GM18867 (cell line): Measurements from ENCODE around the gene NEMF.
"Not testable (repeated sequence)": the region's sequence is repeated elsewhere in the genome, so short reads cannot be mapped to it uniquely, and the experiment has no call there.

Source experiments
- ATAC-seq: cut with Tn5 transposase; IDR thresholded peaks from one replicate; pipeline ENCODE4 v1.9.1; 2021; ENCODE audit warnings: mild to moderate bottlenecking, moderate library complexity; ENCODE audit not compliant: unreplicated experiment

Gene NEMF

DNA sequence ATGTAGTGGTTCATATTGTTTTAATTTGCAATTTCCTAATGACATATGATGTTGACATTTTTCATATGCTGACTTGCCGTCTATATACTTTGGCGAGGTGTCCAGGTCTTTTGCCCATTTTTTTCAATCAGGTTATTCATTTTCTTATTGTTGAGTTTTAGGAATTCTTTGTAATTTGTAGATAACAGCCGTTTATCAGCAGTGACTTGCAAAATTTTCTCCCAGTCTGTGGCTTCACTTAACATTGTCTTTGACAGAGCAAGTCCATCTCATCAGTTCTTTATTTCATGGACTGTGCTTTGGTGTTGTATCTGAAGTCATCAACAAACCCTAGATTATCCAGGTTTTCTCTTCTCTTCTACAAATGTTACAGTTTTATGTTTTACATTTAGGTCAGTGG lies 97.2 kb downstream of the NEMF start:
- no peak for ATAC-seq

DNA sequence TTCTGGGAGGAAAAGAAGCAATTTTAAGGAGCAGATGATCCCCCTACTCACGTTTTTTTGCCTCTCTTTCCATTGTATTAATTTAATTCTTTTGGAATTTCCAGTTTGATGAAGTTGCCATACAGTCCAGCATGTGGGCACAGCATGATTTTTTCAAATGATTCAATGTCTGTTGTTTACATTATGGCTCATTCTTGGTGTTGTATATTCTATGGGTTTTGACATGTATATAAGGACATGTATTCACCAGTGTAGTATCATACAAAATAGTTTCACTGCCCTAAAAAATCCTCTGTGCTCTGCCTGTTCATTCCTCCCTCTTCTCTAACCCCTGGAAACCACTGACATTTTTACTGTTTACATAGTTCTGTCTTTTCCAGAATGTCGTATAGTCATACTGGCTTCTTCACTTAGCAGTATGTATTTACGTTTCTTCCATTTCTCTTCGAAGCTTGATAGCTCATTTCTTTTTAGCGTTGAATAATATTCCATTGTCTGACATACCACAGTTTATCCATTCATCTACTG lies 98.0 kb downstream of the NEMF start:
- ATAC-seq, result no peak

DNA sequence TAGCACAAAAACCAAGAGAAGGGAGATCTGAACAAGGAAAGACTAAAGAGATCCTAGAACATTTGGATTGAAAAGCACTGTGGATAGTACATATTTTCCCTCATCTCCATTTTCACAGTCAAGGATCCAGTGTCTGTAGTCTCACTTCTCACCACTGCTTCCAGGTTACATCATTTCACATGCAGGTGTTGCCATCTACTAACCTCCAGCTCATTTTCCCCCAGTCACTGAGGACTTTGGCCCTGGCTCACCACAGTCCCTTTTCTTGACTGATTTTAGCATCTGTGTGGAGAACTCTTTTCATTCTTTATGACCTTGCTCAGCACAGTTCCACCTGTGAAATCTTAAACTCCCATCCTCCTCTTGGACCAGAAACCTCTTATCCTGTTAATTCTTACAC lies 106.1 kb downstream of the NEMF start:
- ATAC-seq, result not testable (repeated sequence)

DNA sequence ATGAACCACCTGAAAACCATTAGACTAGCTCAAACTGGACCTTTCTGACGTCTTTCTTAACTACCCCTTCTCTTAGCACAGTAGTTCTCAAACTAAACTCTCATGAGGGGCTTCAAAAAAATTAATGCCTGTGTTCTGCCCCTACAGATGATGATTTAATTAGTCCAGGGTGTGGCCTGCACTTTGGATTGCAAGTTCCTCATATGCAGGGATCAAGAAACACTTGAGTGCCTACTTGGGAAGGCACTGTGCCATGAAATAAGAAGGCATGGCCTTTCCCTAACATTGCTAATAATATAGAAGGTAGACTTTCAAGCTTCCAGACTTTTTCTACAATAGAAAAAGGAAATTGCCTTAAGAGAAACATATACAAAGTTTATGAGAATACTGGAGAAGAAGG lies 107.4 kb downstream of the NEMF start:
- ATAC-seq, result no peak

DNA sequence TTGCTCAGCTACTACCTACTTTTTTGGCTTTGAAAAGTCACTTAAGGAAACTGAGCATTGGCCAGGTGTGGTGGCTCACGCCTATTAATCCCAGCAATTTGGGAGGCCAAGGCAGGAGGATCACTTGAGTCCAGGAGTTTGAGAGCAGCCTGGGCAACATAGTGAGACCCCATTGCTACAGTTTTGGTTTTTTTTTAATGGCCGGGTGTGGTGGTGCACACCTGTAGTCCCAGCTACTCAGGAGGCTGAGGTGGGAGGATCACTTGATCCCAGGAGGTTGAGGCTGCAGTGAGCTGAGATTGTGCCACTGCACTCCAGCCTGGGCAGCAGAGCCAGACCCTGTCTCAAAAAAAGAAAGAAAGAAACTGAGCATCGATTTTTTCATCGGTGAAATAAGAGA lies 116.9 kb downstream of the NEMF start:
- ATAC-seq, result not testable (repeated sequence)

DNA sequence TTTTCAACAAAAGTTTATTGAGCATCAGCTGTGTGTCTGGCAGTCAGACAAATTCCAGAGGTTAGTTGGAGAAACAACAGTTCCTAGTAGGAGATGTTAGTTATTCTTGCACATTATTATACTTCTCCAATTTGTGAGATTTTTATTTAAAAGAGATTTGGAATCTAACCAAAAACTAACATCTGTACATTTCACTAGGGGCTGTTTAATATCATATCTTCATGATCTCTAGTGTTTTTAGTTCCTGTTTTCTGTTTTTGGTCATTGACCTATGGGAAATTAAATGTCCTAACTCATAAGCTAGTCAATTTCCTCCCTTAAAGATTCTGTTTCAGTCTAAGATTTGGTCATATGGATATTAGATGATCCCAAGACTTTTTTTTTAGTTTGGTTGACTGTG lies 118.8 kb downstream of the NEMF start:
- ATAC-seq, result no peak

DNA sequence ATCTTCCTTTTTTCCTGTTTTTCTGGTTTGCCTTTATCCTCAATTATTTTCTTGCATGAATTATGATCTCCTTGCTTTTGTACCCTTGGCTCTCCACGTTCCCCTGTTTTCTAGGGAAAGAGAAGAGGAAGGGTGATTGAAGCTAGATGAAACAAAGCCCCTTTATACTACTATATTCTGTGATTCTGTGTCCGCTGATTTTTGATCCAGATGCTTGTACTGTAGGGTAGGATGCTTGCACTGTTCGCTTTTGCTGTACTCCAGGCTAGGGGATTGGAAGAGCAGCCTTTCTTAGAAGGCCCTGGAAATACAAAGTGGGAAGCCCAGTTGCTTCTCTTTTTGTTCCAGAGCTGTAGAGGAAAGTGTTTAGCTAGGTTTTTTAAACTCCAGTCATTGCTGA lies 119.7 kb downstream of the NEMF start:
- ATAC-seq, result no peak
